22Rv1 (cell line): ENCODE data around the gene GRIK5.

Source experiments
- ZFX ChIP-seq: fragments of 450-650 bp; IDR thresholded peaks from 2 replicates; pipeline ENCODE4 v1.6.1; 2017; ENCODE audit warnings: antibody characterized with exemption, borderline replicate concordance
- TF ChIP-seq, protein P1 (sequence below): fragments of 450-650 bp; IDR thresholded peaks from 2 replicates; pipeline ENCODE4 v1.5.1; 2017; ENCODE audit warnings: mild to moderate bottlenecking

DNA sequence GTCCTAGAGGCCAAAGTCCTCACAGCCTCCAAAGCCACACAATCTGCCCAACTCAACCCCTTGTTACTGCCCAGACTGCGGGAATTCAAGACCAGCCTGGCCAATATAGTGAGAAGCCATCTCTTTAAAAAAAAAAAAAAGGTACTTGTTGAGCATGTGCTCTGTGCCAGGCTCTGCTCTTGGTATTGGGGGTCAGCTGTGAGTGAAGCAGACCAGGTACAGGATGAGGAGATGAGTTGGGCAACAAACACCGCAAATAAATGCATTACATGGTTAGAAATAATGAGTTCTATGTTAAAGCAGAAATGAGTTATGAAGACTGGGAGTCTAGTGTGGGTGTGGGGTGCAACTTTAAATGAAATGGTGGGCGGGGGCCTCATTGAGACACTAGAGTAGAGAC, 9.9 kb downstream of the GRIK5 start:
- TF ChIP-seq, protein P1, sequence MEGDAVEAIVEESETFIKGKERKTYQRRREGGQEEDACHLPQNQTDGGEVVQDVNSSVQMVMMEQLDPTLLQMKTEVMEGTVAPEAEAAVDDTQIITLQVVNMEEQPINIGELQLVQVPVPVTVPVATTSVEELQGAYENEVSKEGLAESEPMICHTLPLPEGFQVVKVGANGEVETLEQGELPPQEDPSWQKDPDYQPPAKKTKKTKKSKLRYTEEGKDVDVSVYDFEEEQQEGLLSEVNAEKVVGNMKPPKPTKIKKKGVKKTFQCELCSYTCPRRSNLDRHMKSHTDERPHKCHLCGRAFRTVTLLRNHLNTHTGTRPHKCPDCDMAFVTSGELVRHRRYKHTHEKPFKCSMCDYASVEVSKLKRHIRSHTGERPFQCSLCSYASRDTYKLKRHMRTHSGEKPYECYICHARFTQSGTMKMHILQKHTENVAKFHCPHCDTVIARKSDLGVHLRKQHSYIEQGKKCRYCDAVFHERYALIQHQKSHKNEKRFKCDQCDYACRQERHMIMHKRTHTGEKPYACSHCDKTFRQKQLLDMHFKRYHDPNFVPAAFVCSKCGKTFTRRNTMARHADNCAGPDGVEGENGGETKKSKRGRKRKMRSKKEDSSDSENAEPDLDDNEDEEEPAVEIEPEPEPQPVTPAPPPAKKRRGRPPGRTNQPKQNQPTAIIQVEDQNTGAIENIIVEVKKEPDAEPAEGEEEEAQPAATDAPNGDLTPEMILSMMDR: no peak
- TF ChIP-seq ZFX: no peak
